A549 (cell line): ENCODE results near the gene MINDY1.

Experiments
- BHLHE40 ChIP-seq: IDR thresholded peaks from 2 replicates; pipeline ENCODE4 v1.6.1; 2012; ENCODE audit warnings: low read depth, low read length, inconsistent platforms
- CHD4 ChIP-seq: fragments of 200-600 bp; sonication (generic); IDR thresholded peaks from 2 replicates; pipeline ENCODE4 v1.6.1; 2016; ENCODE audit warnings: antibody characterized with exemption, mild to moderate bottlenecking, borderline replicate concordance
- CTCF ChIP-seq: fragments of >200 bp; sonication (Bioruptor Twin); formaldehyde crosslinking; IDR thresholded peaks from 3 replicates; pipeline ENCODE4 v1.5.1; 2016
- EP300 ChIP-seq, 2 experiments: fragments of >200 bp; sonication (Bioruptor Twin); formaldehyde crosslinking; IDR thresholded peaks; 2 replicates in 1 of 2; 3 replicates in 1 of 2; pipeline ENCODE4 v1.6.1; 2016 to 2017
- MAX ChIP-seq: IDR thresholded peaks from 2 replicates; pipeline ENCODE4 v1.6.1; 2012
- MAZ ChIP-seq: fragments of 150-350 bp; IDR thresholded peaks from 2 replicates; pipeline ENCODE4 v1.6.1; 2014; ENCODE audit warnings: antibody characterized with exemption, low read depth, low read length, borderline replicate concordance
- POLR2A ChIP-seq: IDR thresholded peaks from 2 replicates; pipeline ENCODE4 v1.6.1; 2012; ENCODE audit warnings: mild to moderate bottlenecking, low read length
- RAD21 ChIP-seq, 2 experiments: fragments of >200 bp in 1 of 2; sonication (Bioruptor Twin) in 1 of 2; formaldehyde crosslinking in 1 of 2; IDR thresholded peaks in 1 of 2; conservative IDR thresholded peaks in 1 of 2; 2 replicates in 1 of 2; 3 replicates in 1 of 2; pipeline ENCODE4 v1.6.1; 2012 to 2018; ENCODE audit warnings: inconsistent platforms in 1 of 2

- TF ChIP-seq CTCF (no peak), MAX (no peak), CHD4 (no peak), MAZ (no peak), EP300 (IDR thresholded peaks at IDR 0.05) (no peak), BHLHE40 (no peak), RAD21 (conservative IDR thresholded peaks at IDR 0.05 in 1 of 2, IDR thresholded peaks at IDR 0.05 in 1 of 2) (no peak), POLR2A (no peak)
These were observed 21.4 kb downstream of the MINDY1 start for GRCh38 chr1:150985179-150985825.
